BE2C (cell line): ENCODE data around the gene DOCK1.
"Not testable (repeated sequence)": the region's sequence is repeated elsewhere in the genome, so short reads cannot be mapped to it uniquely, and the experiment has no call there.

Experiments
- DNase-seq: peaks from one replicate; pipeline ENCODE4 v3.0.0-alpha.2; 2020
- H3K27me3 ChIP-seq: fragments of 250-450 bp; sonication (Bioruptor Pico); 2 replicates; pipeline ENCODE4 v1.5.1; 2020; ENCODE audit warnings: mild to moderate bottlenecking
- H3K36me3 ChIP-seq: fragments of 250-450 bp; sonication (Bioruptor Pico); 2 replicates; pipeline ENCODE4 v1.5.1; 2020; ENCODE audit warnings: mild to moderate bottlenecking
- H3K4me1 ChIP-seq: fragments of 250-450 bp; sonication (Bioruptor Pico); 2 replicates; pipeline ENCODE4 v1.5.1; 2020
- H3K4me3 ChIP-seq: 2 replicates; pipeline ENCODE4 v1.5.1; 2011; ENCODE audit warnings: low read depth, low read length
- H3K9me3 ChIP-seq: fragments of 250-450 bp; sonication (Bioruptor Pico); 2 replicates; pipeline ENCODE4 v1.5.1; 2020
- CTCF ChIP-seq: IDR thresholded peaks from 2 replicates; pipeline ENCODE4 v1.5.1; 2012; ENCODE audit warnings: mild to moderate bottlenecking, low read depth, low read length

The DOCK1 gene

GRCh38 chr10:126872768-126873167 lies 32.5 kb upstream of the DOCK1 start:
- Histone ChIP-seq H3K4me3 (no peak overlapping the region), H3K4me1 (no peaks in the 10 kb centered on the region), H3K36me3 (no peaks in the 10 kb centered on the region), H3K27me3 (no peaks in the 10 kb centered on the region; the same call in 1 of the 2 replicates), H3K9me3 (no peaks in the 10 kb centered on the region)
- DNase-seq: no peak
- no peak for TF ChIP-seq CTCF

GRCh38 chr10:126876456-126876855 lies 28.8 kb upstream of the DOCK1 start:
- DNase-seq: no peak
- TF ChIP-seq CTCF: no peak
- H3K4me3 ChIP-seq: no peak overlapping the region
- no peaks in the 10 kb centered on the region; the same call in 1 of the 2 replicates for H3K27me3 ChIP-seq
- H3K36me3 ChIP-seq: no peaks in the 10 kb centered on the region
- H3K4me1 ChIP-seq: no peaks in the 10 kb centered on the region
- no peaks in the 10 kb centered on the region for H3K9me3 ChIP-seq

- no peak for DNase-seq
- Histone ChIP-seq H3K27me3 (no peaks in the 10 kb centered on the region; the same call in 1 of the 2 replicates), H3K4me3 (no peak overlapping the region), H3K36me3 (no peaks in the 10 kb centered on the region), H3K9me3 (no peaks in the 10 kb centered on the region), H3K4me1 (no peaks in the 10 kb centered on the region)
- TF ChIP-seq CTCF: no peak
These were observed 27.8 kb upstream of the DOCK1 start for GRCh38 chr10:126877390-126877789.

GRCh38 chr10:126878594-126878993 lies 26.6 kb upstream of the DOCK1 start:
- no peaks in the 10 kb centered on the region for H3K36me3 ChIP-seq
- H3K27me3 ChIP-seq: no peaks in the 10 kb centered on the region; the same call in 1 of the 2 replicates
- no peak for TF ChIP-seq CTCF
- DNase-seq: no peak
- no peaks in the 10 kb centered on the region for H3K4me1 ChIP-seq
- H3K9me3 ChIP-seq: no peaks in the 10 kb centered on the region
- no peak overlapping the region for H3K4me3 ChIP-seq

- no peaks in the 10 kb centered on the region for H3K36me3 ChIP-seq
- H3K27me3 ChIP-seq: no peaks in the 10 kb centered on the region
- no peaks in the 10 kb centered on the region for H3K4me1 ChIP-seq
- no peak for TF ChIP-seq CTCF
- DNase-seq: no peak
- no peaks in the 10 kb centered on the region for H3K9me3 ChIP-seq
- no peak overlapping the region for H3K4me3 ChIP-seq
These were observed 24.3 kb upstream of the DOCK1 start for GRCh38 chr10:126880926-126881325.

- not testable (repeated sequence) for H3K4me1 ChIP-seq, H3K9me3 ChIP-seq, H3K4me3 ChIP-seq, H3K36me3 ChIP-seq, DNase-seq, H3K27me3 ChIP-seq
These were observed 23.2 kb upstream of the DOCK1 start for GRCh38 chr10:126882055-126882454.

GRCh38 chr10:126888436-126888835 lies 16.8 kb upstream of the DOCK1 start:
- not testable (repeated sequence) for H3K27me3 ChIP-seq, DNase-seq, H3K36me3 ChIP-seq, H3K4me1 ChIP-seq, H3K4me3 ChIP-seq, H3K9me3 ChIP-seq
